A549 (cell line): ENCODE data around the gene FRMD6. TPM values are rescaled to one million over a fixed set of nuclear protein-coding genes. Genes with fewer than 3 reads are reported as not detected.

Source experiments
- ATAC-seq, 2 experiments: fragments of 200-7000 bp in 1 of 2; fragments of >200 bp in 1 of 2; cut with Nextera tagmentation in 1 of 2; cut with Tn5 transposase in 1 of 2; 3 replicates each; pipeline versions ENCODE4 v1.8.0 to v1.9.1; 2018 to 2020; ENCODE audit warnings: mild to moderate bottlenecking in 1 of 2, moderate library complexity in 1 of 2
- CTCF ChIA-PET: fragments of 300-600 bp; sonication (Branson Sonifier 250); formaldehyde crosslinking; extraction: SDS; loops from one replicate; lab custom pipeline; 2021; ENCODE audit warnings: antibody characterized with exemption, inconsistent platforms; lab: Yijun Ruan, JAX
- POLR2A ChIA-PET: fragments of 350-600 bp; formaldehyde crosslinking; extraction: SDS; loops from one replicate; lab custom pipeline; 2021; ENCODE audit warnings: antibody characterized with exemption, inconsistent platforms; lab: Yijun Ruan, JAX
- DNase-seq, 2 experiments: peaks; one replicate each; pipeline versions ENCODE4 v3.0.0 to v3.0.0-alpha.2; 2011 to 2016; ENCODE audit warnings: low read depth in 1 of 2, low spot score in 1 of 2
- FAIRE-seq: peaks from 2 replicates; lab custom pipeline; 2011; peaks lifted over from hg19 to GRCh38; lab: Jason Lieb, UNC
- H3K27ac ChIP-seq, 2 experiments: fragments of >200 bp; sonication (Bioruptor Twin); formaldehyde crosslinking; 3 replicates each; pipeline ENCODE4 v1.5.1; 2016 to 2017
- H3K4me1 ChIP-seq: fragments of >200 bp; sonication (Bioruptor Twin); formaldehyde crosslinking; 3 replicates; pipeline ENCODE4 v1.6.1; 2016
- H3K4me2 ChIP-seq: fragments of >200 bp; sonication (Bioruptor Twin); formaldehyde crosslinking; 3 replicates; pipeline ENCODE4 v1.6.1; 2016
- H3K4me3 ChIP-seq: fragments of >200 bp; sonication (Bioruptor Twin); formaldehyde crosslinking; 3 replicates; pipeline ENCODE4 v1.5.1; 2016
- H3K9me3 ChIP-seq: fragments of >200 bp; sonication (Bioruptor Twin); formaldehyde crosslinking; 3 replicates; pipeline ENCODE4 v1.6.1; 2016
- BHLHE40 ChIP-seq: IDR thresholded peaks from 2 replicates; pipeline ENCODE4 v1.6.1; 2012; ENCODE audit warnings: low read depth, low read length, inconsistent platforms
- HDAC2 ChIP-seq: fragments of 200-600 bp; sonication (generic); IDR thresholded peaks from 2 replicates; pipeline ENCODE4 v1.6.1; 2016
- HOXB5 ChIP-seq: fragments of 250-450 bp; sonication (Bioruptor Pico); IDR thresholded peaks from 2 replicates; pipeline ENCODE4 v1.5.0; 2020; ENCODE audit warnings: mild to moderate bottlenecking, moderate library complexity
- KDM5A ChIP-seq: fragments of 200-600 bp; sonication (generic); IDR thresholded peaks from 2 replicates; pipeline ENCODE4 v1.6.1; 2016; ENCODE audit warnings: antibody characterized with exemption, mild to moderate bottlenecking
- MAFK ChIP-seq: fragments of 450-650 bp; IDR thresholded peaks from 2 replicates; pipeline ENCODE4 v1.6.1; 2014; ENCODE audit not compliant: partially characterized antibody
- PBX3 ChIP-seq: IDR thresholded peaks from 2 replicates; pipeline ENCODE4 v1.6.1; 2012
- RAD21 ChIP-seq, 2 experiments: fragments of >200 bp in 1 of 2; sonication (Bioruptor Twin) in 1 of 2; formaldehyde crosslinking in 1 of 2; IDR thresholded peaks in 1 of 2; conservative IDR thresholded peaks in 1 of 2; 2 replicates in 1 of 2; 3 replicates in 1 of 2; pipeline ENCODE4 v1.6.1; 2012 to 2018; ENCODE audit warnings: inconsistent platforms in 1 of 2
- SMC3 ChIP-seq: fragments of >200 bp; sonication (Bioruptor Twin); formaldehyde crosslinking; IDR thresholded peaks from 3 replicates; pipeline ENCODE4 v1.6.1; 2018; ENCODE audit warnings: inconsistent platforms
- SREBF2 ChIP-seq: fragments of 450-650 bp; IDR thresholded peaks from 2 replicates; pipeline ENCODE4 v1.6.1; 2014; ENCODE audit warnings: mild to moderate bottlenecking, moderate library complexity
- WGBS: methylation state at CpG from one replicate; pipeline ENCODE4 v1.1.6; 2017; ENCODE audit errors: missing lambda C conversion rate; 5-methylcytosine and 5-hydroxymethylcytosine counted together
- polyA plus RNA-seq, 4 experiments: library from polyadenylated mRNA; depleted of rRNA in 3 of 4; stranded (reverse); fragments of >200 nt; fragmentation: RNase III in 1 of 4; extraction: RNeasy Plus Mini Kit Qiagen cat#74134 plus additional on column Dnase treatment in 1 of 4; gene quantifications; 2 replicates in 3 of 4; 3 replicates in 1 of 4; pipeline ENCODE4 v1.2.3, GENCODE V29; 2011 to 2017
- TF ChIP-seq, protein P1 (sequence below): fragments of 200-600 bp; sonication (generic); IDR thresholded peaks from 2 replicates; pipeline ENCODE4 v1.6.1; 2016; ENCODE audit warnings: antibody characterized with exemption, mild to moderate bottlenecking, moderate library complexity
- TF ChIP-seq, protein P2 (sequence below): IDR thresholded peaks from 2 replicates; pipeline ENCODE4 v1.6.1; 2012
- TF ChIP-seq, protein P3 (sequence below): fragments of >200 bp; sonication (Bioruptor Twin); formaldehyde crosslinking; IDR thresholded peaks from 3 replicates; pipeline ENCODE4 v1.5.1; 2016

FRMD6 gene
- polyA plus RNA-seq, 2 of the 4 experiments (the other 2 are of a cell fraction), result 18.8 to 23.1 TPM

DNA sequence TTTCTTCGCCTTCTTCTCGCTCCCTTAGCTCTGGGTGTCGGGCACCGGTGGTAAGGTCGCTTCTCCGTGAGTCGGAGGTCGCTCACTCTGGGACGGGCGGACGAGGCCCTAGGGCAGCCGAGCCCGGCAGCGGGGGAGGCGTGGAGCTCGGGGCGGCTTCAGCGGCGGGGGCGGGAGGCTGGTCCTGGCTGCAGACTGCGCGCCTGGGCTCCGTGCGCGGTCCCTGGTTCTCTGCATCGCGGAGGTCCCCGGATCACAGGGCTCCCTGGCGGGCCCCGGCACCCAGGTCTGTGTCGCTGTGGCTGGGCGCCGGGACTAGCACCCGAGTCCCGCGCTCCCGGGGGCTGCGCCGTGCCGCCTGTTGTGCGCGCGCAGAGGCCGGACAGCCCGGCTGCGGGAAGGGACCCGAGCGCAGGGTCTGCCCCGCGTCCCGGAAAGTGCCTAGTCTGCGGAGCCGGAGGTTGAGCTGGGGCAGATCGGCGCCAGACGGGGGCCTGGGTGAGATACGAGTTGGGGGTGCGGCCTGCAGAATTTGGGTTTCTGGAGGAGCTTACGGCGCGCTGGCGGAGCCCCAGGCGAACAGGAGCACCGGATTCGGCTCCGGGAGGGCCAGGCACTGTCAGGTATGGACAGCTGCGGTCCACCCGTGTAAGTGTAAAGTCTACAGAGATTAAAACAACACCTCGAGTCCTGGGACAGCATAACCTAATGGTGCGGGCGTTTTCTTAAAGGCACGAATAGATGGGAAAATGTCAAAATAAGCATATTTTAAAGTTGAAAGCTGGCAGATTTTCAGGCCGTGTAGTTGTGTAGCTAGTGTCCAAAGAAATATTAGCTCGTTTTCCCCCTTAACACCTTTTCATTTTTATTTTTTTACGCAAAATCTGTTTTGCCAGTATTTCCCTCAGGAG is 713 bp downstream of the FRMD6 start:
- peaks cover 44% of the 10 kb centered on the region for H3K4me1 ChIP-seq
- TF ChIP-seq MAFK, result peak; percentile 55
- TF ChIP-seq HDAC2, result peak; percentile 93
- TF ChIP-seq RAD21 (conservative IDR thresholded peaks at IDR 0.05 in 1 of 2, IDR thresholded peaks at IDR 0.05 in 1 of 2), result no peak; a peak in 3 of 5 replicates
- TF ChIP-seq KDM5A, result 0 out of 2 replicates have a peak, but pooled peaks have one; percentile 26
- no peak for TF ChIP-seq PBX3
- no peaks in the 10 kb centered on the region for H3K9me3 ChIP-seq
- 1% methylated on average over 49 of the region's 75 CpGs for WGBS
- ATAC-seq (peak; percentile 58 to 70), DNase-seq (peak in 1 of 2 experiments; percentile 37), FAIRE-seq (no peak)
- H3K4me3 ChIP-seq, result peak overlapping the region; percentile 52
- POLR2A ChIA-PET, result interaction anchor here (0.6 to 2.6 kb wide), 23 partner anchors 9 to 369 kb away, joined by 3 to 14 read pairs (median 4); no protein-coding TSS in a partner anchor
- CTCF ChIA-PET, result interaction anchor here (0.6 to 3.3 kb wide), 59 partner anchors 10 to 383 kb away, joined by 3 to 70 read pairs (median 4); no protein-coding TSS in a partner anchor
- H3K27ac ChIP-seq, result peak overlapping the region; percentile 96 to 97
- peak overlapping the region; percentile 87 for H3K4me2 ChIP-seq

DNA sequence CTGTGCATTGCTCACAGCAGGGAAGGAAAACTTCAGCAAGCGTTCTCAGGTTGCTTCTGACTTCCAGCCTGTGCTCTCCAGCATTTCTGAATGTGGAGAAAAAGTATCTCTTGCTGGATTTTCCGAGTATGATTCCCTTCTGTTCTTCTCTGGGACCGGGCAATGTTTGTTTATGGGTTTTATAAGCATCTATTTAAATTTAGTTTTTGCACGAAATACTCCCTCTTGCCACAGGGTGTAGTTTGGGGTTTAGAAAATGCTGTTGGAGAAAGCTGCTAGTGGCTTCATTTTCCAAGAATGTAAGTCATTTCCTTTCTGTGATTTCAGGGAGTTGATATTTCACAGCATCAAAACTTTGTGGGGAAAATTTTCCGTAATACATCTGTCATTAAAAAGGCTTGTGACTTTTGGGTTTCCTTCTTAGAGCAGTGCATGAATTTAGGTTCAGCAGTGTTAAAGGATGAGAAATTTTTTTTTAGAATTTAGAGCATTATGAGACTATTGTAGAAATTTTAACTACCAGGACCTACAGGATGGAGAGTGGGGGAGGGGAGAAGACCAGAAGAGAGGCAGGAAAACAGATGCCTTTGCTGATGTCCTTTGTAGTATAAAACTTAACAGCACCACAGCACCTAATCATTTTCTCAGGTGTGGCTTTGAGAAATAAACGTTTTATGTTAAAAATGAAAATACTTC is 1.5 kb downstream of the FRMD6 start:
- TF ChIP-seq RAD21 (conservative IDR thresholded peaks at IDR 0.05 in 1 of 2, IDR thresholded peaks at IDR 0.05 in 1 of 2) (peak; percentile 35 to 36; a peak in 2 of 5 replicates), HOXB5 (CRISPR knock-in tag) (no peak), SREBF2 (no peak), SMC3 (peak; percentile 42), BHLHE40 (no peak)
- TF ChIP-seq, protein P1, sequence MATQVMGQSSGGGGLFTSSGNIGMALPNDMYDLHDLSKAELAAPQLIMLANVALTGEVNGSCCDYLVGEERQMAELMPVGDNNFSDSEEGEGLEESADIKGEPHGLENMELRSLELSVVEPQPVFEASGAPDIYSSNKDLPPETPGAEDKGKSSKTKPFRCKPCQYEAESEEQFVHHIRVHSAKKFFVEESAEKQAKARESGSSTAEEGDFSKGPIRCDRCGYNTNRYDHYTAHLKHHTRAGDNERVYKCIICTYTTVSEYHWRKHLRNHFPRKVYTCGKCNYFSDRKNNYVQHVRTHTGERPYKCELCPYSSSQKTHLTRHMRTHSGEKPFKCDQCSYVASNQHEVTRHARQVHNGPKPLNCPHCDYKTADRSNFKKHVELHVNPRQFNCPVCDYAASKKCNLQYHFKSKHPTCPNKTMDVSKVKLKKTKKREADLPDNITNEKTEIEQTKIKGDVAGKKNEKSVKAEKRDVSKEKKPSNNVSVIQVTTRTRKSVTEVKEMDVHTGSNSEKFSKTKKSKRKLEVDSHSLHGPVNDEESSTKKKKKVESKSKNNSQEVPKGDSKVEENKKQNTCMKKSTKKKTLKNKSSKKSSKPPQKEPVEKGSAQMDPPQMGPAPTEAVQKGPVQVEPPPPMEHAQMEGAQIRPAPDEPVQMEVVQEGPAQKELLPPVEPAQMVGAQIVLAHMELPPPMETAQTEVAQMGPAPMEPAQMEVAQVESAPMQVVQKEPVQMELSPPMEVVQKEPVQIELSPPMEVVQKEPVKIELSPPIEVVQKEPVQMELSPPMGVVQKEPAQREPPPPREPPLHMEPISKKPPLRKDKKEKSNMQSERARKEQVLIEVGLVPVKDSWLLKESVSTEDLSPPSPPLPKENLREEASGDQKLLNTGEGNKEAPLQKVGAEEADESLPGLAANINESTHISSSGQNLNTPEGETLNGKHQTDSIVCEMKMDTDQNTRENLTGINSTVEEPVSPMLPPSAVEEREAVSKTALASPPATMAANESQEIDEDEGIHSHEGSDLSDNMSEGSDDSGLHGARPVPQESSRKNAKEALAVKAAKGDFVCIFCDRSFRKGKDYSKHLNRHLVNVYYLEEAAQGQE, result no peak
- TF ChIP-seq, protein P2, sequence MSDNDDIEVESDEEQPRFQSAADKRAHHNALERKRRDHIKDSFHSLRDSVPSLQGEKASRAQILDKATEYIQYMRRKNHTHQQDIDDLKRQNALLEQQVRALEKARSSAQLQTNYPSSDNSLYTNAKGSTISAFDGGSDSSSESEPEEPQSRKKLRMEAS, result 0 out of 2 replicates have a peak, but pooled peaks have one; percentile 18
- TF ChIP-seq, protein P3, sequence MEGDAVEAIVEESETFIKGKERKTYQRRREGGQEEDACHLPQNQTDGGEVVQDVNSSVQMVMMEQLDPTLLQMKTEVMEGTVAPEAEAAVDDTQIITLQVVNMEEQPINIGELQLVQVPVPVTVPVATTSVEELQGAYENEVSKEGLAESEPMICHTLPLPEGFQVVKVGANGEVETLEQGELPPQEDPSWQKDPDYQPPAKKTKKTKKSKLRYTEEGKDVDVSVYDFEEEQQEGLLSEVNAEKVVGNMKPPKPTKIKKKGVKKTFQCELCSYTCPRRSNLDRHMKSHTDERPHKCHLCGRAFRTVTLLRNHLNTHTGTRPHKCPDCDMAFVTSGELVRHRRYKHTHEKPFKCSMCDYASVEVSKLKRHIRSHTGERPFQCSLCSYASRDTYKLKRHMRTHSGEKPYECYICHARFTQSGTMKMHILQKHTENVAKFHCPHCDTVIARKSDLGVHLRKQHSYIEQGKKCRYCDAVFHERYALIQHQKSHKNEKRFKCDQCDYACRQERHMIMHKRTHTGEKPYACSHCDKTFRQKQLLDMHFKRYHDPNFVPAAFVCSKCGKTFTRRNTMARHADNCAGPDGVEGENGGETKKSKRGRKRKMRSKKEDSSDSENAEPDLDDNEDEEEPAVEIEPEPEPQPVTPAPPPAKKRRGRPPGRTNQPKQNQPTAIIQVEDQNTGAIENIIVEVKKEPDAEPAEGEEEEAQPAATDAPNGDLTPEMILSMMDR, result peak; percentile 20; the same call in 1 of the 3 replicates
- CTCF ChIA-PET, result interaction anchor here (0.5 to 3.3 kb wide), 46 partner anchors 9 to 384 kb away, joined by 3 to 70 read pairs (median 4); no protein-coding TSS in a partner anchor
- WGBS, result 4% methylated on average over 6 of the region's 6 CpGs
- Histone ChIP-seq H3K27ac (peak overlapping the region; percentile 96 to 97), H3K4me2 (peak overlapping the region; percentile 87), H3K4me1 (peaks cover 52% of the 10 kb centered on the region), H3K4me3 (peak overlapping the region; percentile 52), H3K9me3 (no peaks in the 10 kb centered on the region)
- POLR2A ChIA-PET, result interaction anchor here (0.7 to 2.6 kb wide), 5 partner anchors 8 to 126 kb away, joined by 4 to 14 read pairs (median 7); no protein-coding TSS in a partner anchor
- ATAC-seq (peak in 1 of 2 experiments; percentile 3; a peak in 1 of 6 replicates), FAIRE-seq (peak; percentile 7), DNase-seq (peak; percentile 29 to 58)
